H1 (cell line): Measurements from ENCODE around the gene BTBD16. TPM values are rescaled to one million over a fixed set of nuclear protein-coding genes. Genes with fewer than 3 reads are reported as not detected.

Experiments used
- CTCF ChIA-PET: fragments of 300-600 bp; sonication (Branson Sonifier 250); formaldehyde crosslinking; loops from one replicate; lab custom pipeline; 2021; ENCODE audit not compliant: partially characterized antibody; lab: Charles Lee
- POLR2A ChIA-PET: fragments of 300-600 bp; sonication (Branson Sonifier 250); formaldehyde crosslinking; loops from one replicate; lab custom pipeline; 2021; ENCODE audit warnings: inconsistent platforms; ENCODE audit not compliant: partially characterized antibody; lab: Charles Lee
- DNase-seq, 2 experiments: peaks; one replicate each; pipeline versions ENCODE4 v3.0.0 to v3.0.0-alpha.2; 2010 to 2022; ENCODE audit warnings: low spot score in 2 of 2, low read depth in 1 of 2, mixed read lengths in 1 of 2
- FAIRE-seq: peaks from 2 replicates; lab custom pipeline; 2011; peaks lifted over from hg19 to GRCh38; lab: Jason Lieb, UNC
- H2AFZ ChIP-seq: 2 replicates; pipeline ENCODE4 v1.8.1; 2012; ENCODE audit warnings: low read length, inconsistent platforms
- H2AK5ac ChIP-seq: 2 replicates; pipeline ENCODE4 v1.6.1; 2013; ENCODE audit warnings: low read depth, low read length
- H2BK120ac ChIP-seq: replicated peaks from 2 replicates; pipeline ENCODE3; 2013; ENCODE audit warnings: low read depth, low read length, inconsistent platforms
- H2BK12ac ChIP-seq: 2 replicates; pipeline ENCODE4 v1.6.1; 2013; ENCODE audit warnings: low read depth, low read length
- H2BK15ac ChIP-seq: 2 replicates; pipeline ENCODE4 v1.6.1; 2013; ENCODE audit warnings: low read length
- H2BK20ac ChIP-seq: 2 replicates; pipeline ENCODE4 v1.6.1; 2013; ENCODE audit warnings: low read length
- H2BK5ac ChIP-seq: 2 replicates; pipeline ENCODE4 v1.6.1; 2013; ENCODE audit warnings: low read depth, low read length
- H3K14ac ChIP-seq: 2 replicates; pipeline ENCODE4 v1.6.1; 2013; ENCODE audit warnings: inconsistent platforms; ENCODE audit not compliant: insufficient read length
- H3K18ac ChIP-seq: 2 replicates; pipeline ENCODE4 v1.6.1; 2013; ENCODE audit warnings: low read length; ENCODE audit errors: extremely low read depth
- H3K23ac ChIP-seq: 2 replicates; pipeline ENCODE4 v1.6.1; 2013; ENCODE audit warnings: inconsistent platforms; ENCODE audit not compliant: insufficient read length
- H3K23me2 ChIP-seq: 2 replicates; pipeline ENCODE4 v1.6.1; 2013; ENCODE audit warnings: low read depth, low read length
- H3K27ac ChIP-seq: 2 replicates; pipeline ENCODE4 v1.6.1; 2011; ENCODE audit warnings: low read depth, low read length, inconsistent platforms
- H3K27me3 ChIP-seq, 4 experiments: replicated peaks in 1 of 4; 1 replicate in 1 of 4; 2 replicates in 3 of 4; pipeline versions ENCODE4 v1.6.1 to v1.8.1; 2011 to 2013; ENCODE audit warnings: low read length in 3 of 4, mild to moderate bottlenecking in 3 of 4, inconsistent platforms in 2 of 4, mixed read lengths in 2 of 4, moderate library complexity in 1 of 4; ENCODE audit not compliant: control insufficient read depth in 3 of 4, insufficient read depth in 3 of 4; ENCODE audit errors: extremely low read depth in 1 of 4
- H3K36me3 ChIP-seq, 4 experiments: 2 replicates each; pipeline versions ENCODE4 v1.6.1 to v1.8.1; 2011 to 2013; ENCODE audit warnings: mild to moderate bottlenecking in 4 of 4, low read length in 3 of 4, moderate library complexity in 2 of 4, control low read depth in 1 of 4, inconsistent platforms in 1 of 4; ENCODE audit not compliant: insufficient read depth in 4 of 4, control insufficient read depth in 2 of 4
- H3K4ac ChIP-seq: replicated peaks from 2 replicates; pipeline ENCODE3; 2013; ENCODE audit warnings: low read length, low read depth, mixed read lengths, inconsistent platforms; ENCODE audit not compliant: insufficient read length
- H3K4me1 ChIP-seq, 4 experiments: replicated peaks in 1 of 4; 1 replicate in 1 of 4; 2 replicates in 3 of 4; pipeline versions ENCODE4 v1.6.1 to v1.8.1; 2011 to 2013; ENCODE audit warnings: low read length in 3 of 4, inconsistent platforms in 2 of 4, mixed read lengths in 1 of 4; ENCODE audit not compliant: insufficient read depth in 4 of 4, control insufficient read depth in 3 of 4
- H3K4me2 ChIP-seq, 2 experiments: 2 replicates each; pipeline versions ENCODE4 v1.6.1 to v1.8.1; 2011 to 2013; ENCODE audit warnings: low read depth in 2 of 2, low read length in 2 of 2, control low read depth in 1 of 2, inconsistent platforms in 1 of 2, mild to moderate bottlenecking in 1 of 2; ENCODE audit not compliant: insufficient read depth in 1 of 2
- H3K4me3 ChIP-seq, 4 experiments: fragments of 200-600, 300-600 bp in 1 of 4; sonication (generic), shearing (Covaris generic), sonication (Bioruptor Twin) in 1 of 4; 2 replicates each; pipeline versions ENCODE4 v1.5.1 to v1.8.1; 2011 to 2016; ENCODE audit warnings: low read length in 4 of 4, low read depth in 3 of 4, control low read depth in 2 of 4, inconsistent platforms in 2 of 4, mild to moderate bottlenecking in 2 of 4, mixed read lengths in 1 of 4, moderate library complexity in 1 of 4; ENCODE audit not compliant: insufficient read depth in 2 of 4; ENCODE audit errors: extremely low read depth in 1 of 4
- H3K56ac ChIP-seq: replicated peaks from 2 replicates; pipeline ENCODE3; 2013; ENCODE audit warnings: low read depth, mild to moderate bottlenecking, mixed read lengths, low read length, inconsistent platforms; ENCODE audit not compliant: insufficient read length
- H3K79me1 ChIP-seq: 2 replicates; pipeline ENCODE4 v1.6.1; 2013; ENCODE audit warnings: low read depth, low read length, control low read depth
- H3K79me2 ChIP-seq, 2 experiments: 2 replicates each; pipeline versions ENCODE4 v1.6.1 to v1.8.1; 2012 to 2013; ENCODE audit warnings: low read length in 2 of 2, mild to moderate bottlenecking in 2 of 2, inconsistent platforms in 1 of 2; ENCODE audit not compliant: insufficient read depth in 2 of 2, control insufficient read depth in 1 of 2
- H3K9ac ChIP-seq, 4 experiments: replicated peaks in 1 of 4; 1 replicate in 1 of 4; 2 replicates in 3 of 4; pipeline versions ENCODE4 v1.6.1 to v1.8.1; 2011 to 2013; ENCODE audit warnings: low read depth in 3 of 4, low read length in 3 of 4, control low read depth in 2 of 4, mild to moderate bottlenecking in 2 of 4, moderate library complexity in 2 of 4, inconsistent platforms in 1 of 4; ENCODE audit errors: extremely low read depth in 1 of 4
- H3K9me3 ChIP-seq, 2 experiments: 2 replicates each; pipeline versions ENCODE4 v1.6.1 to v1.8.1; 2012 to 2013; ENCODE audit warnings: mild to moderate bottlenecking in 2 of 2, moderate library complexity in 2 of 2, control low read depth in 1 of 2, inconsistent platforms in 1 of 2, low read depth in 1 of 2, low read length in 1 of 2, mixed read lengths in 1 of 2; ENCODE audit not compliant: insufficient read depth in 2 of 2
- H4K20me1 ChIP-seq, 2 experiments: replicated peaks in 1 of 2; 2 replicates each; pipeline versions ENCODE3 to v1.8.1; 2011 to 2013; ENCODE audit warnings: inconsistent platforms in 2 of 2, low read length in 2 of 2, mild to moderate bottlenecking in 1 of 2; ENCODE audit not compliant: insufficient read depth in 2 of 2, control insufficient read depth in 1 of 2
- H4K5ac ChIP-seq: 2 replicates; pipeline ENCODE4 v1.6.1; 2013; ENCODE audit warnings: low read length, low read depth, mixed read lengths, inconsistent platforms; ENCODE audit not compliant: insufficient read length
- H4K8ac ChIP-seq: 2 replicates; pipeline ENCODE4 v1.8.0; 2013; ENCODE audit warnings: mild to moderate bottlenecking, moderate library complexity, low read length, inconsistent platforms; ENCODE audit not compliant: insufficient read depth; ENCODE audit errors: extremely low read depth
- H4K91ac ChIP-seq: replicated peaks from 2 replicates; pipeline ENCODE3; 2013; ENCODE audit warnings: low read length, mixed read lengths, inconsistent platforms; ENCODE audit not compliant: insufficient read length
- WGBS, 2 experiments: shearing (Covaris generic) in 1 of 2; methylation state at CpG; one replicate each; pipeline versions ENCODE4 v1.1.6 to v1.1.7; 2013 to 2015; ENCODE audit warnings: low lambda C conversion rate in 2 of 2, mixed read lengths in 2 of 2, inconsistent platforms in 1 of 2, low coverage in 1 of 2, missing lambda C conversion rate in 1 of 2; ENCODE audit not compliant: insufficient replicate concordance in 2 of 2, insufficient coverage in 1 of 2, insufficient read length in 1 of 2; ENCODE audit errors: extremely low coverage in 1 of 2, missing lambda C conversion rate in 1 of 2; 5-methylcytosine and 5-hydroxymethylcytosine counted together
- polyA plus RNA-seq, 7 experiments: library from polyadenylated mRNA; depleted of rRNA in 3 of 7; stranded (reverse) in 5 of 7; unstranded in 2 of 7; fragments of >200 nt in 5 of 7; fragments of 200-250 nt in 2 of 7; gene quantifications; 1 replicate in 5 of 7; 2 replicates in 1 of 7; 4 replicates in 1 of 7; pipeline versions ENCODE4 v1.2.1 to v1.2.3, GENCODE V29; 2011 to 2013; ENCODE audit warnings: missing spikeins in 2 of 7, mixed read lengths in 2 of 7
- total RNA-seq: library from RNA; stranded (reverse); fragmentation: NEBNext Ultra II Directional; extraction: Animal tissue kit (Norgen Biotek cat#: 25700); gene quantifications from 2 replicates; pipeline ENCODE4 v1.2.1, GENCODE V29; 2021

Gene BTBD16
- total and polyA plus RNA-seq, 2 of the 8 experiments (the other 6 are each of a cell fraction or from before 2014, with no cell fraction given): 0.05 TPM; not detected in 1

GRCh38 chr10:122277526-122278136 is 6.5 kb downstream of the BTBD16 start:
- POLR2A ChIA-PET: interaction anchor here (1.1 kb wide), 1 partner anchor 10 kb away, joined by 4 read pairs; no protein-coding TSS in a partner anchor
- H3K79me1 ChIP-seq: no peaks in the 10 kb centered on the region
- no peak overlapping the region for H2BK5ac ChIP-seq
- H3K14ac ChIP-seq: no peak overlapping the region
- H4K91ac ChIP-seq: no peak overlapping the region
- H3K23ac ChIP-seq: no peak overlapping the region
- no peak overlapping the region for H2BK12ac ChIP-seq
- H2AFZ ChIP-seq: no peak overlapping the region
- H2BK20ac ChIP-seq: no peak overlapping the region
- H3K36me3 ChIP-seq: no peaks in the 10 kb centered on the region
- H4K5ac ChIP-seq: no peak overlapping the region
- H3K4me3 ChIP-seq: no peak overlapping the region
- H4K20me1 ChIP-seq: no peaks in the 10 kb centered on the region
- H3K4me1 ChIP-seq: peaks cover 0 to 1% (median 0%) of the 10 kb centered on the region in 4 experiments; a peak in 1 of 7 replicates
- CTCF ChIA-PET: interaction anchor here (0.7 to 10.8 kb wide), 11 partner anchors 8 to 288 kb away, joined by 3 to 74 read pairs (median 4); partner anchors contain the start of gene BTBD16
- no peak for DNase-seq
- no peak overlapping the region for H3K9ac ChIP-seq
- peak overlapping the region; percentile 58; the same call in 1 of the 2 replicates for H4K8ac ChIP-seq
- H3K4me2 ChIP-seq: no peak overlapping the region
- H3K23me2 ChIP-seq: no peaks in the 10 kb centered on the region
- 80% methylated on average over 9 of the region's 10 CpGs; no CpG with 5 or more reads in 1 of the 2 experiments for WGBS, 2 experiments
- H3K79me2 ChIP-seq: no peaks in the 10 kb centered on the region
- H3K9me3 ChIP-seq: no peaks in the 10 kb centered on the region
- no peak overlapping the region for H3K27ac ChIP-seq
- no peak overlapping the region for H2AK5ac ChIP-seq
- H3K18ac ChIP-seq: no peak overlapping the region
- H3K4ac ChIP-seq: no peak overlapping the region
- H2BK120ac ChIP-seq: no peak overlapping the region
- no peak overlapping the region for H3K56ac ChIP-seq
- FAIRE-seq: no peak
- H3K27me3 ChIP-seq: no peaks in the 10 kb centered on the region; a peak in 1 of 7 replicates
- no peak overlapping the region for H2BK15ac ChIP-seq
